ENCODE measurements around the gene OLFML2A.
"Not testable (repeated sequence)": the region's sequence is repeated elsewhere in the genome, so short reads cannot be mapped to it uniquely, and the experiment has no call there.

Gene OLFML2A

GRCh38 chr9:124838567-124839275 is 61.8 kb downstream of the OLFML2A start:
- ATAC-seq; DNase-seq (ENCODE audit: low spot score in 2 of 2); H3K4me1 Mint-ChIP-seq; H3K27ac Mint-ChIP-seq; H3K9me3 Mint-ChIP-seq; H3K4me3 Mint-ChIP-seq; H3K36me3 Mint-ChIP-seq: not testable (repeated sequence)

GRCh38 chr9:124839612-124840299 is 62.8 kb downstream of the OLFML2A start:
- DNase-seq (ENCODE audit: low spot score in 2 of 2): no peak
- H3K27ac Mint-ChIP-seq: no peak overlapping the region

GRCh38 chr9:124840300-124840833 is 63.4 kb downstream of the OLFML2A start:
- H3K4me1 Mint-ChIP-seq: no peaks in the 10 kb centered on the region
- ATAC-seq (no peak), DNase-seq (ENCODE audit: low spot score in 2 of 2) (no peak)
- H3K27ac Mint-ChIP-seq: no peak overlapping the region
- H3K9me3 Mint-ChIP-seq: no peaks in the 10 kb centered on the region
- no peaks in the 10 kb centered on the region for H3K36me3 Mint-ChIP-seq
- H3K4me3 Mint-ChIP-seq: no peak overlapping the region

More at GRCh38 chr9:124839612-124840299, 62.8 kb downstream of the OLFML2A start:
- H3K9me3 Mint-ChIP-seq: no peaks in the 10 kb centered on the region
- no peaks in the 10 kb centered on the region for H3K4me1 Mint-ChIP-seq
- peak; percentile 32 for ATAC-seq
- H3K36me3 Mint-ChIP-seq: no peaks in the 10 kb centered on the region
- H3K4me3 Mint-ChIP-seq: no peak overlapping the region

GRCh38 chr9:124841075-124841821 is 64.3 kb downstream of the OLFML2A start:
- ATAC-seq (no peak), DNase-seq (ENCODE audit: low spot score in 2 of 2) (no peak)
- Mint-ChIP-seq H3K4me3 (no peak overlapping the region), H3K36me3 (no peaks in the 10 kb centered on the region), H3K4me1 (no peaks in the 10 kb centered on the region), H3K9me3 (no peaks in the 10 kb centered on the region), H3K27ac (no peak overlapping the region)

GRCh38 chr9:124843456-124844034 is 66.6 kb downstream of the OLFML2A start:
- H3K36me3 Mint-ChIP-seq: no peaks in the 10 kb centered on the region
- H3K9me3 Mint-ChIP-seq: no peaks in the 10 kb centered on the region
- no peak overlapping the region for H3K4me3 Mint-ChIP-seq
- no peaks in the 10 kb centered on the region for H3K4me1 Mint-ChIP-seq
- no peak for ATAC-seq
- no peak overlapping the region for H3K27ac Mint-ChIP-seq
- DNase-seq (ENCODE audit: low spot score in 2 of 2): no peak

GRCh38 chr9:124844291-124844690 is 67.4 kb downstream of the OLFML2A start:
- no peaks in the 10 kb centered on the region for H3K4me1 Mint-ChIP-seq
- no peaks in the 10 kb centered on the region for H3K9me3 Mint-ChIP-seq
- H3K4me3 Mint-ChIP-seq: no peak overlapping the region
- DNase-seq (ENCODE audit: low spot score in 2 of 2) (no peak), ATAC-seq (no peak)
- H3K36me3 Mint-ChIP-seq: no peaks in the 10 kb centered on the region
- no peak overlapping the region for H3K27ac Mint-ChIP-seq

GRCh38 chr9:124846467-124846866 is 69.5 kb downstream of the OLFML2A start:
- not testable (repeated sequence) for H3K36me3 Mint-ChIP-seq; H3K27ac Mint-ChIP-seq; H3K4me3 Mint-ChIP-seq; H3K9me3 Mint-ChIP-seq; H3K4me1 Mint-ChIP-seq; ATAC-seq; DNase-seq (ENCODE audit: low spot score in 2 of 2)

- no peak overlapping the region for H3K4me3 Mint-ChIP-seq
- DNase-seq (ENCODE audit: low spot score in 2 of 2): no peak
- ATAC-seq: no peak
- H3K27ac Mint-ChIP-seq: no peak overlapping the region
- no peaks in the 10 kb centered on the region for H3K9me3 Mint-ChIP-seq
- peaks cover 6% of the 10 kb centered on the region for H3K4me1 Mint-ChIP-seq
- no peaks in the 10 kb centered on the region for H3K36me3 Mint-ChIP-seq
Observed at GRCh38 chr9:124846969-124847368, 70.0 kb downstream of the OLFML2A start.

- Mint-ChIP-seq H3K36me3 (peaks cover under 1% of the 10 kb centered on the region), H3K27ac (no peak overlapping the region), H3K4me1 (peaks cover 16% of the 10 kb centered on the region), H3K9me3 (no peaks in the 10 kb centered on the region), H3K4me3 (no peak overlapping the region)
- ATAC-seq: no peak
- DNase-seq (ENCODE audit: low spot score in 2 of 2): no peak
Observed at GRCh38 chr9:124849801-124850200, 72.9 kb downstream of the OLFML2A start.

GRCh38 chr9:124852121-124852828 is 75.3 kb downstream of the OLFML2A start:
- no peaks in the 10 kb centered on the region for H3K9me3 Mint-ChIP-seq
- H3K4me1 Mint-ChIP-seq: peaks cover 22% of the 10 kb centered on the region
- peak overlapping the region; percentile 90 for H3K27ac Mint-ChIP-seq
- peak overlapping the region; percentile 66 for H3K4me3 Mint-ChIP-seq
- H3K36me3 Mint-ChIP-seq: peaks cover 14% of the 10 kb centered on the region
- ATAC-seq (no peak), DNase-seq (ENCODE audit: low spot score in 2 of 2) (no peak)

GRCh38 chr9:124852829-124853531 is 76.0 kb downstream of the OLFML2A start, which contains the start of gene WDR38:
Gene WDR38, plus strand, starts transcription at chr9:124853460. Its CDS starts 72 bp downstream, at chr9:124853532.
- Mint-ChIP-seq H3K4me3 (peak within 1 kb of the TSS; percentile 66), H3K27ac (peak within 1 kb of the TSS; percentile 90), H3K4me1 (peaks cover 30% of the 10 kb centered on the region), H3K9me3 (no peaks in the 10 kb centered on the region), H3K36me3 (peaks cover 21% of the 10 kb centered on the region)
- ATAC-seq: peak; percentile 91
- DNase-seq (ENCODE audit: low spot score in 2 of 2): peak; percentile 89 to 93

GRCh38 chr9:124853605-124854143 is 76.7 kb downstream of the OLFML2A start:
- H3K36me3 Mint-ChIP-seq: peaks cover 28% of the 10 kb centered on the region
- peak in 1 of 2 donors; percentile 59 for DNase-seq (ENCODE audit: low spot score in 2 of 2)
- peak; percentile 0 for ATAC-seq
- no peaks in the 10 kb centered on the region for H3K9me3 Mint-ChIP-seq
- peak overlapping the region; percentile 90 for H3K27ac Mint-ChIP-seq
- H3K4me3 Mint-ChIP-seq: peak overlapping the region; percentile 66
- H3K4me1 Mint-ChIP-seq: peaks cover 36% of the 10 kb centered on the region

- Mint-ChIP-seq H3K27ac (no peak overlapping the region), H3K36me3 (peaks cover 33% of the 10 kb centered on the region)
- no peak for ATAC-seq
Observed at GRCh38 chr9:124854161-124854560, 77.2 kb downstream of the OLFML2A start.

GRCh38 chr9:124854822-124855221 is 77.9 kb downstream of the OLFML2A start:
- no peak for ATAC-seq
- no peaks in the 10 kb centered on the region for H3K9me3 Mint-ChIP-seq
- peaks cover 48% of the 10 kb centered on the region for H3K4me1 Mint-ChIP-seq
- H3K27ac Mint-ChIP-seq: peak overlapping the region; percentile 94
- H3K4me3 Mint-ChIP-seq: no peak overlapping the region
- DNase-seq (ENCODE audit: low spot score in 2 of 2): no peak
- peaks cover 40% of the 10 kb centered on the region for H3K36me3 Mint-ChIP-seq

More at GRCh38 chr9:124854161-124854560, 77.2 kb downstream of the OLFML2A start:
- Mint-ChIP-seq H3K4me1 (peaks cover 41% of the 10 kb centered on the region), H3K4me3 (peak overlapping the region; percentile 66), H3K9me3 (no peaks in the 10 kb centered on the region)
- no peak for DNase-seq (ENCODE audit: low spot score in 2 of 2)
